CD14-positive monocyte (primary cell): ENCODE measurements around the gene LCE5A. TPM values are rescaled to one million over a fixed set of nuclear protein-coding genes. Genes with fewer than 3 reads are reported as not detected.

ENCODE experiments used
- DNase-seq, 3 donors: peaks; one replicate each; pipeline ENCODE4 v3.0.0-alpha.2; 2011 to 2022
- H2AFZ ChIP-seq: 2 replicates; pipeline ENCODE4 v1.6.0; 2012; ENCODE audit warnings: mild to moderate bottlenecking, low read depth, low read length, inconsistent platforms; ENCODE audit not compliant: insufficient read depth, poor library complexity, severe bottlenecking
- H3K27ac ChIP-seq, 2 donors: 1 replicate in 1 of 2; 2 replicates in 1 of 2; pipeline ENCODE4 v1.5.1; 2012 to 2013; ENCODE audit warnings: low read length in 2 of 2, control low read depth in 1 of 2, inconsistent platforms in 1 of 2, low read depth in 1 of 2, mild to moderate bottlenecking in 1 of 2
- H3K27me3 ChIP-seq, 2 donors: one replicate each; pipeline versions ENCODE4 v1.6.0 to v1.6.1; 2011 to 2013; ENCODE audit warnings: low read length in 2 of 2; ENCODE audit not compliant: control insufficient read depth in 2 of 2, insufficient read depth in 2 of 2
- H3K36me3 ChIP-seq, 2 donors: replicated peaks in 1 of 2; 1 replicate in 1 of 2; 2 replicates in 1 of 2; pipeline versions ENCODE4 v1.5.1 to v1.6.1; 2012 to 2013; ENCODE audit warnings: low read length in 2 of 2, control low read depth in 1 of 2, inconsistent platforms in 1 of 2, mild to moderate bottlenecking in 1 of 2; ENCODE audit not compliant: insufficient read depth in 2 of 2, control insufficient read depth in 1 of 2
- H3K4me1 ChIP-seq, 2 donors: 1 replicate in 1 of 2; 2 replicates in 1 of 2; pipeline versions ENCODE4 v1.5.1 to v1.6.1; 2012 to 2013; ENCODE audit warnings: low read length in 2 of 2, control low read depth in 1 of 2, inconsistent platforms in 1 of 2, mild to moderate bottlenecking in 1 of 2, moderate library complexity in 1 of 2; ENCODE audit not compliant: insufficient read depth in 2 of 2, control insufficient read depth in 1 of 2
- H3K4me2 ChIP-seq: replicated peaks from 2 replicates; pipeline ENCODE3; 2012; ENCODE audit warnings: low read length, moderate library complexity, mild to moderate bottlenecking; ENCODE audit not compliant: poor library complexity, severe bottlenecking; ENCODE audit errors: extremely low read depth
- H3K4me3 ChIP-seq, 3 experiments: fragments of 200-600 bp in 1 of 3; sonication (generic) in 1 of 3; replicated peaks in 1 of 3; 1 replicate in 2 of 3; 2 replicates in 1 of 3; pipeline ENCODE4 v1.5.1; 2011 to 2013; ENCODE audit warnings: low read length in 3 of 3, mild to moderate bottlenecking in 3 of 3, control low read depth in 2 of 3, low read depth in 2 of 3, inconsistent platforms in 1 of 3, moderate library complexity in 1 of 3
- H3K79me2 ChIP-seq: 2 replicates; pipeline ENCODE4 v1.6.0; 2012; ENCODE audit warnings: mild to moderate bottlenecking, control low read depth, inconsistent platforms, low read length, moderate library complexity; ENCODE audit not compliant: insufficient read depth
- H3K9ac ChIP-seq: 2 replicates; pipeline ENCODE4 v1.6.0; 2017; ENCODE audit warnings: low read length, mild to moderate bottlenecking; ENCODE audit not compliant: insufficient read depth, poor library complexity, severe bottlenecking
- H3K9me3 ChIP-seq, 2 donors: replicated peaks in 1 of 2; 1 replicate in 1 of 2; 2 replicates in 1 of 2; pipeline versions ENCODE4 v1.5.1 to v1.6.1; 2012 to 2013; ENCODE audit warnings: low read length in 2 of 2, control low read depth in 1 of 2; ENCODE audit not compliant: control insufficient read depth in 1 of 2, insufficient read depth in 1 of 2
- H4K20me1 ChIP-seq: 2 replicates; pipeline ENCODE4 v1.6.0; 2012; ENCODE audit warnings: mild to moderate bottlenecking, low read length, control low read depth, moderate library complexity; ENCODE audit not compliant: insufficient read depth
- H3K27ac Mint-ChIP-seq, 7 donors: one replicate each; pipeline ENCODE4 v1.8.0; 2020; ENCODE audit warnings: mild to moderate bottlenecking in 7 of 7, mixed read lengths in 7 of 7, moderate library complexity in 6 of 7, inconsistent platforms in 2 of 7
- H3K27me3 Mint-ChIP-seq, 3 donors: one replicate each; pipeline ENCODE4 v1.8.0; 2021 to 2022; ENCODE audit warnings: low read depth in 3 of 3, mild to moderate bottlenecking in 3 of 3, mixed read lengths in 3 of 3, moderate library complexity in 3 of 3, inconsistent platforms in 1 of 3
- H3K36me3 Mint-ChIP-seq, 2 donors: one replicate each; pipeline ENCODE4 v1.8.0; 2020; ENCODE audit warnings: mixed read lengths in 2 of 2, inconsistent platforms in 1 of 2, mild to moderate bottlenecking in 1 of 2
- H3K4me1 Mint-ChIP-seq: one replicate; pipeline ENCODE4 v1.8.0; 2020; ENCODE audit warnings: mild to moderate bottlenecking, mixed read lengths
- H3K4me3 Mint-ChIP-seq, 2 donors: one replicate each; pipeline ENCODE4 v1.8.0; 2020; ENCODE audit warnings: mild to moderate bottlenecking in 2 of 2, mixed read lengths in 2 of 2, moderate library complexity in 1 of 2
- H3K9me3 Mint-ChIP-seq, 7 donors: one replicate each; pipeline ENCODE4 v1.8.0; 2020 to 2022; ENCODE audit warnings: mixed read lengths in 7 of 7, mild to moderate bottlenecking in 6 of 7, moderate library complexity in 6 of 7, inconsistent platforms in 2 of 7
- CTCF ChIP-seq: fragments of 200-600 bp; IDR thresholded peaks from one replicate; pipeline ENCODE4 v1.8.0; 2022; ENCODE audit warnings: antibody characterized with exemption, mild to moderate bottlenecking
- WGBS: methylation state at CpG from one replicate; pipeline ENCODE4 v1.1.5; 2013; ENCODE audit warnings: missing lambda C conversion rate; ENCODE audit not compliant: insufficient coverage; 5-methylcytosine and 5-hydroxymethylcytosine counted together
- intact Hi-C, 2 donors: fragments of 100-400 bp; cut with micrococcal nuclease; formaldehyde crosslinking; loops; one replicate each; pipeline versions ENCODE4 v1.15.0 to v1.15.1; 2023
- polyA plus RNA-seq, 3 donors: library from polyadenylated mRNA; depleted of rRNA in 1 of 3; unstranded in 2 of 3; stranded (reverse) in 1 of 3; fragments of 300-500 nt in 2 of 3; fragments of >200 nt in 1 of 3; fragmentation: Illumina TruSeq in 2 of 3; gene quantifications; 1 replicate in 2 of 3; 2 replicates in 1 of 3; pipeline ENCODE4 v1.2.3, GENCODE V29; 2012 to 2021

LCE5A gene
- polyA plus RNA-seq, 3 donors = not detected

- Histone ChIP-seq H3K4me1 (no peaks in the 10 kb centered on the region), H3K4me2 (no peak overlapping the region), H3K9me3 (no peaks in the 10 kb centered on the region), H3K9ac (no peak overlapping the region), H3K36me3 (no peaks in the 10 kb centered on the region), H2AFZ (no peak overlapping the region), H4K20me1 (no peaks in the 10 kb centered on the region), H3K27ac (no peak overlapping the region), H3K79me2 (no peaks in the 10 kb centered on the region), H3K27me3 (no peaks in the 10 kb centered on the region), H3K4me3 (no peak overlapping the region)
- Mint-ChIP-seq H3K36me3 (no peaks in the 10 kb centered on the region), H3K4me3 (no peak overlapping the region), H3K27me3 (peaks cover 2 to 4% (median 2%) of the 10 kb centered on the region in 3 donors), H3K27ac (no peak overlapping the region), H3K9me3 (no peaks in the 10 kb centered on the region), H3K4me1 (no peaks in the 10 kb centered on the region)
- TF ChIP-seq CTCF = peak; percentile 57
- 40% methylated on average over 1 of the region's 4 CpGs for WGBS
- intact Hi-C loops = no loop called here
- peak; percentile 12 to 33 (median 28) for DNase-seq
These were observed 15.4 kb upstream of the LCE5A start for GRCh38 chr1:152495066-152495675.

- Histone ChIP-seq H2AFZ (no peak overlapping the region), H3K27me3 (no peaks in the 10 kb centered on the region), H3K4me1 (no peaks in the 10 kb centered on the region), H3K27ac (no peak overlapping the region), H4K20me1 (no peaks in the 10 kb centered on the region), H3K79me2 (no peaks in the 10 kb centered on the region), H3K4me2 (no peak overlapping the region), H3K36me3 (no peaks in the 10 kb centered on the region), H3K4me3 (no peak overlapping the region), H3K9ac (no peak overlapping the region), H3K9me3 (no peaks in the 10 kb centered on the region)
- no CpG with 5 or more reads among the region's 2 CpGs for WGBS
- Mint-ChIP-seq H3K9me3 (no peaks in the 10 kb centered on the region), H3K4me3 (no peak overlapping the region), H3K27me3 (peaks cover 2 to 4% (median 2%) of the 10 kb centered on the region in 3 donors), H3K4me1 (no peaks in the 10 kb centered on the region), H3K27ac (no peak overlapping the region), H3K36me3 (no peaks in the 10 kb centered on the region)
- intact Hi-C loops = loop anchor here in 1 of 2 donors (2.0 kb wide), 1 partner anchor 36 kb away; no protein-coding TSS in a partner anchor
- peak in 1 of 3 donors; percentile 10 for DNase-seq
- TF ChIP-seq CTCF = peak; percentile 49
These were observed 13.3 kb upstream of the LCE5A start for GRCh38 chr1:152497273-152497672.
